Dermis microvascular lymphatic vessel endothelial cell (primary cell): ENCODE data around the gene KRT73. TPM values are rescaled to one million over a fixed set of nuclear protein-coding genes. Genes with fewer than 3 reads are reported as not detected.

Experiments
- DNase-seq, 2 donors: peaks; one replicate each; pipeline versions ENCODE4 v3.0.0 to v3.0.0-alpha.2; 2010; ENCODE audit warnings: low read depth in 2 of 2
- total RNA-seq: library from RNA; depleted of rRNA; stranded (reverse); fragments of >200 nt; gene quantifications from 2 replicates; pipeline ENCODE4 v1.2.1, GENCODE V29; 2014

KRT73 gene
- total RNA-seq, 1 donor from 2014 or later, result not detected

GRCh38 chr12:52622349-52622748, 4.0 kb upstream of the KRT73 start:
- no peak for DNase-seq

- DNase-seq, result no peak
Measured at GRCh38 chr12:52618866-52619265, 507 bp upstream of the KRT73 start.

- DNase-seq, result no peak
Measured at GRCh38 chr12:52617403-52617785, 965 bp downstream of the KRT73 start.

GRCh38 chr12:52616680-52617402, 1.5 kb downstream of the KRT73 start:
- no peak for DNase-seq

GRCh38 chr12:52615912-52616311, 2.4 kb downstream of the KRT73 start:
- no peak for DNase-seq

GRCh38 chr12:52615208-52615868, 3.0 kb downstream of the KRT73 start:
- DNase-seq, result no peak

GRCh38 chr12:52614381-52615207, 3.8 kb downstream of the KRT73 start:
- DNase-seq, result no peak

- no peak for DNase-seq
Measured at GRCh38 chr12:52613384-52614030, 4.9 kb downstream of the KRT73 start.

- no peak for DNase-seq
Measured at GRCh38 chr12:52612431-52613383, 5.7 kb downstream of the KRT73 start.

- DNase-seq, result no peak
Measured at GRCh38 chr12:52611080-52611468, 7.3 kb downstream of the KRT73 start.

GRCh38 chr12:52608826-52609630, 9.3 kb downstream of the KRT73 start:
- DNase-seq, result no peak

- no peak for DNase-seq
Measured at GRCh38 chr12:52608161-52608560, 10.2 kb downstream of the KRT73 start.

GRCh38 chr12:52607314-52607713, 11.0 kb downstream of the KRT73 start:
- DNase-seq, result no peak

- DNase-seq, result no peak
Measured at GRCh38 chr12:52606581-52607218, 11.7 kb downstream of the KRT73 start.

- DNase-seq, result no peak
Measured at GRCh38 chr12:52606096-52606495, 12.3 kb downstream of the KRT73 start.

GRCh38 chr12:52605542-52605941, 12.8 kb downstream of the KRT73 start:
- DNase-seq, result no peak

GRCh38 chr12:52604859-52605258, 13.5 kb downstream of the KRT73 start:
- DNase-seq, result no peak

GRCh38 chr12:52603314-52603713, 15.0 kb downstream of the KRT73 start:
- DNase-seq, result no peak

- DNase-seq, result no peak
Measured at GRCh38 chr12:52602552-52602951, 15.8 kb downstream of the KRT73 start.
